ENCODE results near the gene CENPC.

The CENPC gene

GRCh38 chr4:67584496-67584895 lies 39.2 kb upstream of the CENPC start:
- no peak for DNase-seq

GRCh38 chr4:67581913-67582312 lies 36.6 kb upstream of the CENPC start:
- no peaks in the 10 kb centered on the region for H3K79me2 ChIP-seq (ENCODE audit: low read length)
- H4K20me1 ChIP-seq (ENCODE audit: insufficient read depth, low read length): no peaks in the 10 kb centered on the region
- peaks cover 7% of the 10 kb centered on the region; the same call in 1 of the 2 replicates for H3K4me1 ChIP-seq (ENCODE audit: low read length)
- DNase-seq: no peak
- no peaks in the 10 kb centered on the region for H3K36me3 ChIP-seq (replicated peaks; ENCODE audit: insufficient read depth, low read length)
- no peaks in the 10 kb centered on the region for H3K9me3 ChIP-seq (replicated peaks; ENCODE audit: insufficient read depth, low read length)
- no peak for TF ChIP-seq EZH2 (optimal IDR thresholded peaks at IDR 0.05; ENCODE audit: low read depth, low read length)
- no peak for TF ChIP-seq EZH2phosphoT487 (IDR thresholded peaks at IDR 0.05; ENCODE audit: low read length)
- H3K27ac ChIP-seq (ENCODE audit: low read length): no peak overlapping the region
- no peaks in the 10 kb centered on the region for H3K27me3 ChIP-seq (replicated peaks; ENCODE audit: insufficient read depth, low read length)
- H3K4me2 ChIP-seq (ENCODE audit: low read depth, low read length): no peak overlapping the region
- H2AFZ ChIP-seq (ENCODE audit: low read length): no peak overlapping the region
- no peak overlapping the region for H3K4me3 ChIP-seq (ENCODE audit: low read length)
- H3K9ac ChIP-seq (ENCODE audit: low read length): no peak overlapping the region
- no peaks in the 10 kb centered on the region for H3F3A ChIP-seq (ENCODE audit: insufficient read depth, low read length)
- H3K9me2 ChIP-seq (replicated peaks; ENCODE audit: insufficient read depth, low read length): no peaks in the 10 kb centered on the region; the same call in 1 of the 2 replicates

More at GRCh38 chr4:67584496-67584895, 39.2 kb upstream of the CENPC start:
- Histone ChIP-seq H3K9ac (ENCODE audit: low read length) (no peak overlapping the region), H3K36me3 (replicated peaks; ENCODE audit: insufficient read depth, low read length) (no peaks in the 10 kb centered on the region), H3K79me2 (ENCODE audit: low read length) (no peaks in the 10 kb centered on the region), H2AFZ (ENCODE audit: low read length) (no peak overlapping the region), H3K4me1 (ENCODE audit: low read length) (peaks cover 4% of the 10 kb centered on the region; the same call in 1 of the 2 replicates), H3K4me3 (ENCODE audit: low read length) (no peak overlapping the region), H3K9me3 (replicated peaks; ENCODE audit: insufficient read depth, low read length) (no peaks in the 10 kb centered on the region), H3K27ac (ENCODE audit: low read length) (no peak overlapping the region), H3K27me3 (replicated peaks; ENCODE audit: insufficient read depth, low read length) (no peaks in the 10 kb centered on the region), H3K9me2 (replicated peaks; ENCODE audit: insufficient read depth, low read length) (no peaks in the 10 kb centered on the region; the same call in 1 of the 2 replicates), H4K20me1 (ENCODE audit: insufficient read depth, low read length) (no peaks in the 10 kb centered on the region), H3F3A (ENCODE audit: insufficient read depth, low read length) (no peaks in the 10 kb centered on the region), H3K4me2 (ENCODE audit: low read depth, low read length) (no peak overlapping the region)
- no peak for TF ChIP-seq EZH2 (optimal IDR thresholded peaks at IDR 0.05; ENCODE audit: low read depth, low read length)
- TF ChIP-seq CTCF (IDR thresholded peaks at IDR 0.05; ENCODE audit: low read length): no peak
- TF ChIP-seq EZH2phosphoT487 (IDR thresholded peaks at IDR 0.05; ENCODE audit: low read length): no peak

DNA sequence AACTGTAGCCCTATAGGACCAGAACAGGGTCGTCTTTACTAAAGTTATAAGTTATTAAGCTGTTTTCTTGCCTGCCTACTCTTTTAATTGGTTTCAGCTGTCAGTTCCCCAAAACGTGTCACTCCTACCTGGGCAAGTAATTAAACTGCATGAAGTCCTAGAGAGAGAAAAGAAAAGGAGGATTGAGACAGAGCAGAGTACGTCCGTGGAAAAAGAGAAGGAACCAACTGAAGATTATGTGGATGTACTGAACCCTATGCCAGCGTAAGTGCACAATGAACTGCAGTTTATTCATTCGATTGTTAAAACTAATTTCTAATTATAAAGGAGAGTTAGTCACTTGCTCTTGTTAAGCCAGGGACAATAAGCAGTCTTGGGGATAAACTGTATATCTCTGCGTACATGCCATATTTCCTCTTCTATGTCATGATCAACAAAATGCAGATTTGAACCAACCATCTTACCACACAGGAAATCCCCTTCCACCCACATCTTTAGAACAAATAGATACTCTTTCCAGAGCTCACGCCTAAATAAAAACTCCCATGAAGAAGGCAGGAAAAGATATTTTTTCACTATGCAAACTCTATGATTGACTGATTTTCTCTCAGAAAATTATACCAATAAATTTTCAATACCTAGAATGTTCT lies 36.0 kb upstream of the CENPC start:
- Histone ChIP-seq H3K36me3 (replicated peaks; ENCODE audit: insufficient read depth, low read length) (no peaks in the 10 kb centered on the region), H3K4me3 (ENCODE audit: low read length) (no peak overlapping the region), H3K4me1 (ENCODE audit: low read length) (peaks cover 12% of the 10 kb centered on the region), H3K9me3 (replicated peaks; ENCODE audit: insufficient read depth, low read length) (no peaks in the 10 kb centered on the region), H3K9ac (ENCODE audit: low read length) (no peak overlapping the region), H3K4me2 (ENCODE audit: low read depth, low read length) (no peak overlapping the region), H4K20me1 (ENCODE audit: insufficient read depth, low read length) (no peaks in the 10 kb centered on the region), H2AFZ (ENCODE audit: low read length) (no peak overlapping the region), H3K9me2 (replicated peaks; ENCODE audit: insufficient read depth, low read length) (no peaks in the 10 kb centered on the region; the same call in 1 of the 2 replicates), H3K79me2 (ENCODE audit: low read length) (no peaks in the 10 kb centered on the region), H3K27me3 (replicated peaks; ENCODE audit: insufficient read depth, low read length) (no peaks in the 10 kb centered on the region), H3F3A (ENCODE audit: insufficient read depth, low read length) (0 out of 2 replicates have a peak, but pooled peaks cover 1% of the 10 kb centered on the region), H3K27ac (ENCODE audit: low read length) (no peak overlapping the region)
- no peak for DNase-seq
- TF ChIP-seq EZH2 (optimal IDR thresholded peaks at IDR 0.05; ENCODE audit: low read depth, low read length): no peak
- TF ChIP-seq EZH2phosphoT487 (IDR thresholded peaks at IDR 0.05; ENCODE audit: low read length): no peak
- no peak for TF ChIP-seq CTCF (IDR thresholded peaks at IDR 0.05; ENCODE audit: low read length)

- DNase-seq: no peak
- Histone ChIP-seq H3K4me2 (ENCODE audit: low read depth, low read length) (no peak overlapping the region), H3K9me2 (replicated peaks; ENCODE audit: insufficient read depth, low read length) (no peaks in the 10 kb centered on the region; the same call in 1 of the 2 replicates), H3K9ac (ENCODE audit: low read length) (no peak overlapping the region), H3K79me2 (ENCODE audit: low read length) (no peaks in the 10 kb centered on the region), H3K4me3 (ENCODE audit: low read length) (no peak overlapping the region), H3F3A (ENCODE audit: insufficient read depth, low read length) (peaks cover 9% of the 10 kb centered on the region; the same call in 1 of the 2 replicates), H3K27me3 (replicated peaks; ENCODE audit: insufficient read depth, low read length) (no peaks in the 10 kb centered on the region), H4K20me1 (ENCODE audit: insufficient read depth, low read length) (no peaks in the 10 kb centered on the region), H3K9me3 (replicated peaks; ENCODE audit: insufficient read depth, low read length) (no peaks in the 10 kb centered on the region), H2AFZ (ENCODE audit: low read length) (no peak overlapping the region), H3K36me3 (replicated peaks; ENCODE audit: insufficient read depth, low read length) (no peaks in the 10 kb centered on the region), H3K4me1 (ENCODE audit: low read length) (peaks cover 19% of the 10 kb centered on the region), H3K27ac (ENCODE audit: low read length) (no peak overlapping the region)
- TF ChIP-seq EZH2phosphoT487 (IDR thresholded peaks at IDR 0.05; ENCODE audit: low read length): no peak
- TF ChIP-seq CTCF (IDR thresholded peaks at IDR 0.05; ENCODE audit: low read length): no peak
- TF ChIP-seq EZH2 (optimal IDR thresholded peaks at IDR 0.05; ENCODE audit: low read depth, low read length): no peak
Observed at GRCh38 chr4:67580577-67580976, 35.3 kb upstream of the CENPC start.

Measured in MM.1S (cell line).